Head of caudate nucleus (tissue), 42 donors: ENCODE results near the gene IFNL1.
"Not testable (repeated sequence)": the region's sequence is repeated elsewhere in the genome, so short reads cannot be mapped to it uniquely, and the experiment has no call there.

Experiments
- DNase-seq, 42 donors: peaks; one replicate each; pipeline versions ENCODE4 v3.0.0 to v3.0.0-alpha.2; 2020 to 2021; ENCODE audit warnings: mixed read lengths in 7 of 42
- intact Hi-C: fragments of 100-400 bp; cut with DNase I; formaldehyde crosslinking; loops from one replicate; pipeline ENCODE4 v1.15.0; 2022

The IFNL1 gene

DNA sequence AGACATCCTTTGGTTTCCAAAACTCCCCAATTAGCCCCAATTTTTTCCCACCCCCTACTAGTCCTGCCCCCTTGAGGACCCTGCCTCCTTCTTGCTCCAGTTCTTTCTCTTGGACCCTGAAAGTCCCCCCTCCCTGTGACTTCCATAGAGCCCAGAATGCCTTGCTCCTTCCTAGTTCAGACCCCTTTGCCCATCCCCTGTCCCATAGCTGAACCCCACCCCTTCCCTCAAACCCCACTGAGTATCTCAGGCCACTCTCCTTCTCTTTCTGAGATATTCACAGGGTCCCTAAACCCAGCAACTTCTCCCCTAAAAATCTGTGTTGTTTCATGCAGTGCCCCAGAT, 25.6 kb downstream of the IFNL1 start:
- DNase-seq, result no peak
- intact Hi-C loops, result no loop called here

DNA sequence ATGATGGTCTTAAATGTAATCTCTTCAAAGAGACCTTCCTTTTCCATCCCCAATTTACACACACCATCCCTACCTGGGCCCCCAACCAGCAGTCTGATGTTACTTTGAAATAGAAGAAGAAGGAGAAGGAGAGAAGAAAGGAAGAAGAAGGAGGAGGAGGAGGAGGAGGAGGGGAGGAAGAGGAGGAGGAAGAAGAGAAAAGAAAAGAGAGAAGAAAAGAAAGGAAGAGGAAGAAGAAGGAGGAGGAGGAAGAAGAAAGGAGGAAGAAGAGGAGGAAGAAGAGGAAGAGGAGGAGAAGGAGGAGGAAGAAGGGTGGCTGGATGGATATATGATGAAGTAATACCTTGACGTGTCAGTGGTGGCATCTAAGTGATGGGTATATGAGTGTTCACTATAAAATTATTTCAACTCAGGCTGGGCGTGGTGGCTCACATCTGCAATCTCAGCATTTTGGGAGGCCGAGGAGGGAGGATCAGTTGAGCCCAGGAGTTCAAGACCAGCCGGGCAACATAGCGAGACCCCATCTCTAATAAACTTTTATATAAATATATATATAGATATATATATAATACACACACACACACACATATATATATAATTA, 28.1 kb downstream of the IFNL1 start:
- intact Hi-C loops, result no loop called here
- no peak for DNase-seq

DNA sequence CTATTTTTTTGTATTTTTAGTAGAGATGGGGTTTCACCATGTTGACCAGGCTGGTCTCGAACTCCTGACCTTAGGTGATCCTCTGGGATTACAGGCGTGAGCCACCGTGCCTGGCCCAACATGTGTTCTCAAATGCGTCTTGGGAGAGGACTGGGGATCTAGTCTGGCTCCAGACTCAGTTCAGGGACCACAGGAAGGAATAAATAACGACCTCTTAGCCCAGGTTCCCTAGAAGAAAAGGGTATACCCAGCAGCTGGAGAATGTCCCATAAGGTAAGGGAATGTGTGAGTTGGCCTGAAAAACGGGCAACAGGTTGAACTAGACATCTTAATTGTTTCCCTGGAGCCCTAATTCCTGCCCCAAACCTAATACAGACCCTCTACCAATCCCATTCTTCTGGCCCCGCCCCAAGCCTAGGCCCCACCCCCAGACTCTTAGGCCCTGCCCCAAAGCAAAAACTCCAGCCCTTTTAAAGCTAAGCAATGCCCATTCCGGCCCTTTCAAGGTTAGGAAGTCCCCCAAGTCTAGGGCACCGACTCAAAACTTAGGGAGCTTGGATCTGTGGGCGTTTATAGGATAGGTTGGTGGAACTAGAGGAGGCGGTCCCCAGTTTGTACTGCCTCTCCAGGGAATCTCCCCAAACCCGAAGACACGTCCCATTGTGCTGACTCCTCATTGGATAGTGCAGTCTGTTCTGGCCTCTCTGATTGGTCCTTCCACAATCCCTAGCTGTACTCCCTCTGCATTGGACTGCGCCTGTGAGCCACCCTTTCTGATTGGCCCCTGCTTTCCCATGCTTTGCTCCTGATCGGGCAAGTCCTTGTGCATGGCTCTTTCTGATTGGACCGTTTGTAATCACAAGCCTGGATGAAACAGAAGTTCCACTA, 29.8 kb downstream of the IFNL1 start:
- intact Hi-C loops, result loop anchor here (5.0 kb wide), 3 partner anchors 204 to 364 kb away; no protein-coding TSS in a partner anchor
- DNase-seq, result no peak

DNA sequence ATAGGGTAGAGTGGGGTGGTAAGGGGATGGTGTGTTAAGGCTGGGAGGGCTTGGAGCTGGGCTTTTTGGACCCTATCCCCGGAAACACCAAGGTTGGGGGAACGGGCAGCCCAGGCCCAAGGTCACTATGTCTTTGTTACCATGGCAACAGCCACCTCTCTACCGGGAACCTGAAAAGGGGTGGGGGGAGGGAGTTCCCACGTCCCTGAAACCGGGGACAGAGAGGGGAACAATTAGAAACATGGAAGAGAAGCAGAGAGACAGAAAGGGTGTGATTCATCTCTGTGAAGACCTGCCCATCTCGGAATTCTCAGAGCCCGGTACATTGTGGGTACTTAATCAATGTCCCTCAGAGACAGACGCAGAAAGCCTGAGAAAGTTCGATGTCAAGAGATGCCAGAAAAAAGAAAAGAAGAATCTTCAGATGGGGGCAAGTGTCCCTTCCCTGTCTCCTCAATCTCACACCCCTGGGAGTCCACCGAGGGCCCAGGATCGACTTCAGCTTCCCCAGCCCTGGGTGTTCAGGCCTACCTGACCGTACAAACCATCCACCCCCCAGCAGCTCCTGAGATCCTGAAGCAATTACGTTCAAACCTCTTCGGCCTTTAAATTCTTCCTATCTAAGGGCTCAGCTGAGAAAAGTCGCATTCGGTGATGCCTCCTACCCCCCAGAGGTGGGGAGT, 31.3 kb downstream of the IFNL1 start:
- no peak for DNase-seq
- intact Hi-C loops, result loop anchor here (5.0 kb wide), 3 partner anchors 205 to 365 kb away; no protein-coding TSS in a partner anchor

DNA sequence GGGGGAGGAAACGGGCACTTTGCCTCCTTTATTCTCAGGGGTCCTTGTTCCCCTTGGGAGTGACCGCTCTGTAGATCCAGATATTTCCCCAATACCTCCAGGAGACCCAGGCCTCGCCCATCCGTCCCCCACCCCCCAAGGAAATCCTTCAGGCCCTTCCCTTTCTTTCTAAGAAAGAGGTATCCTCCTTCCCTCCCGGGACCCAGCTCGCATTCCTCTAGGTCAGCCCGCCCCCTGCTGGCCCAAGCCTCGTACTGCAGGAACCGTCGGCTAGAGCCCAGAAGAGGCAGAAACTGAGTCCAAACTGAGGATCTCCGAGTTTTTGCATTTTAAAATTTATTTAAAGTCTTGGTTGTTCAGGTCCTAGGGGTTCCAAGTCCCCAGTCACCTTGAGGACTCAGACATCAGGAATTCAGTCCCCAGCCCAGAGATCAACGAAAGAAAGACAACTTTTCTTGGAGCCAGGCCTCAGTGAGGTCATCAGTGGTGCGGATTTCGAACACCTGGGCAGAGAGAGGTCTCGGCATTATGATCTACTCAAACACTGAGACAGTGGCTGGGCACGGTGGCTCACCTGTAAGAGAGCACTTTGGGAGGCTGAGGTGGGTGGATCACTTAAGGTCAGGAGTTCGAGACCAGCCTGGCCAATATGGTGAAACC, 32.0 kb downstream of the IFNL1 start:
- peak; percentile 71 to 98 (median 93) for DNase-seq
- intact Hi-C loops, result loop anchor here (5.0 kb wide), 3 partner anchors 206 to 366 kb away; no protein-coding TSS in a partner anchor

DNA sequence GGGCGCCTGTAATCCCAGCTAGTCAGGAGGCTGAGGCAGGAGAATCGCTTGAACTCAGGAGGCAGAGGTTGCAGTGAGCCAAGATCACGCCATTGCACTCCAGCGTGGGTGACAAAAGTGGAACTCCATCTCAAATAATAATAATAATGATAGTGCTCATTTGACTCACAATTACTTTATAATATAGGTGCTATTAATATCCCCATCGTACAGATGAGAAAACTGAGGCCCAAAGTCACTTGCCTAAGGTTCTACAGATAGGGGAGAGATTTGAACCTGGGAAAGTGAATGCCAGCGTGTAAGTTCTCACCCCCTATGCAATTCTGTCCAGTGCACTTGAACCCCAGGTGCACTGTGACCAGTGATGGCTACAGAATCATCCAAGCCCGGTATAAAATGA, 33.7 kb downstream of the IFNL1 start:
- no peak for DNase-seq
- intact Hi-C loops, result loop anchor here (5.0 kb wide), 3 partner anchors 208 to 368 kb away; no protein-coding TSS in a partner anchor

DNA sequence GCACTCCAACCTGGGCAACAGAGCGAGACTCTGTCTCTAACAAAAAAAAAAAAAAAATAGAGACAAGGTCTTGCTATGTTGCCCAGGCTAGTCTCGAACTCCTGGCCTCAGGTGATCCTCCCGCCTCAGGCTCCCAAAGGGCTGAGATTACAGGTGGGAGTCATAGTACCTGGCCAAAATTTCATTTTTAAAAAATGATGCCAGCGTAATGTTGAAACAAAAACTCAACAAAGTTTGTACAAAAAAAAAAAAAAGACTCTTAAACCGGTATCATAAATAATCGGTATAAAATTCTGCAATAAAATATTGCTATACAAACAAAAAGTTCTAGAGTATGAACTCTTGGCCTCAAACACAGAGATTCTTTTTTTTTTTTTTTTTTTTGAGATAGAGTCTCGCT, 36.1 kb downstream of the IFNL1 start:
- intact Hi-C loops, result no loop called here
- DNase-seq, result no peak

DNA sequence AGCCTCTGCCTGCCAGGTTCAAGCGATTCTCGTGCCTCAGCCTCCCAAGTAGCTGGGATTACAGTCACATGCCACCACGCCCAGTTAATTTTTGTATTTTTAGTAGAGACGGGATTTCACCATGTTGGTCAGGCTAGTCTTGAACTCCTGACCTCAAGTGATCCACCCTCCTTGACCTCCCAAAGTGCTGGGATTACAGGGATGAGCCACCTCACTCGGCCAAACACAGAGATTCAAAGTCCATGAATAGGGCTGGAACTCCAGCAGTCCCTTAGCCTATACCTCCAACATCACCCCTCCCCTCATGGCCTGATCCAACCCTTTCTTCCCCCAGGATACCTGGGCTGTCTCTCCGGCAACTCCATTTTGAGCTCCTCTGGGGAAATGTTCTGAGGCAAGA, 36.5 kb downstream of the IFNL1 start:
- DNase-seq, intact Hi-C loops: not testable (repeated sequence)

DNA sequence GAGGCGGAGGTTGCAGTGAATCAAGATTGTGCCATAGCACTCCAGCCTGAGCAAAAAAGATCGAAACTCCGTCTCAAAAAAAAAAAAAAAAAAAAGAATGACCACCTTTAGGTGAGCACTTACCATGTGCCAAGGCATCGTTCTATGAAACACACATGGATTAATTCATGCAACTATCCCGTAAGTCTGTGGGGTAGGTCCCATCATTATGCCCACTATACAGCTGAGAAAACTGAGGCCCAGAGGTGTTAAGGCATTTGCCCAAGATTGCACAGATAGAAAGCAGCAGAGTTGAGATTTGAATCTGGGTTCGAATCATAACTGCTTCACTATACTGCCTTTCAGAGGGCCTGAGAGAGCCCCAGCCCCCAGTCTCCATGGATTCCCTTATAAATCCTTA, 37.3 kb downstream of the IFNL1 start:
- DNase-seq, result no peak
- intact Hi-C loops, result no loop called here

DNA sequence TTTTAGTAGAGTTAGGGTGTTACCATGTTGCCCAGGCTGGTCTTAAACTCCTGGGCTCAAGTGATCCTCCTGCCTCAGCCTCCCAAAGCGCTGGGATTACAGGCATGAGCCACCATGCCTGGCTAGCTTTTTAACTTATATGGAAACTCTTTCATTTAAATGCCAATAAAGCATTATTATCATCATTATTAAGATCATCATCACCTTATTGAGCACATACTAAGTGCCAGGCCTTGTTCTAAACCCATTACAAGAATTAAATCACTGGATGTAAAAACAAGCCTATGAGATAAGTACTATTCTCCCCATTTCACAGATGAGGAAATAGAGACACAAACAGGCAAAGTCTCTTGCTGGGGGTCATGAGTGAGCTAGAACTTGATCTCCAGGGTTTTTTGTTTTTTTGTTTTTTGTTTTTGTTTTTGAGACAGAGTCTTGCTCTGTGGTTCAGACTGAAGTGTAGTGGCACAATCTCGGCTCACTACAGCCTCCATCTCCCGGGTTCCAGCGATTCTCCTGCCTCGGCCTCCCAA, 38.3 kb downstream of the IFNL1 start:
- DNase-seq, result no peak
- intact Hi-C loops, result no loop called here

DNA sequence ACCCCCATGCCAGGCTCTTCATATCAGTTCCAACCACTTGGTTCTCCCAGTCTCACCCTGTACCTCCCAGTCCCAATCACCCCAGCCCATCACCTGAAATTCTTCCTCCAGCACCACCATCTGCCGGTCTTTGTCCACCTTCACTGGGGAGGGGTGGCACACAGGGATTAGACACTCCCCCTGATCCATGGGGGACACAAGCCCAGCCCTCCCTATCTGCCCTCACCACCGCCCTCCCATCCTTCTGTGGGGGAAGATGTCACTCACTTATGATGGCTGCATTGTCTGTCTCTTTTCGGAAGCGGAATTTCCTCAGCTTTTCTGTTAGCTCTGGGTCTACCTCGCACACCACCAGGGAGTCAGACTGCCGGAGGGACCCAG, 39.0 kb downstream of the IFNL1 start:
- no peak for DNase-seq
- intact Hi-C loops, result no loop called here

DNA sequence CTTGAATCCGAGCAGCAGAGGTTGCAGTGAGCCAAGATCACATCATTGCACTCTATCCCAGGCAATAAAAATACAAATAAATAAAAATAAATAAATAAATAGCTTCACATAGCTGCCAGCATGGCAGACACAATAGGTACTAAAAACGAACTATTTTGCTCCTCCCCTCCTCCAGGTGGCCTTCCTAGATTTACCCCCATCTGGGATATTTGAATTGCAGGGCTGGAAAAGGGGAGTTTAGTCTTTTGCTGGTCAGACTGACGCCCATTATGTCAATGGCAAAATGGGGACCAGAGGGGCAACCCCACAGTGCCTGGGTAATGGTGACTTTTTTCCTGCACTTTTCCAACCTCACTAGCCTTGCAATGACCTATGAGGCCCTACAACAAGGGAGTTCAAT, 40.3 kb downstream of the IFNL1 start:
- no peak for DNase-seq
- intact Hi-C loops, result no loop called here

DNA sequence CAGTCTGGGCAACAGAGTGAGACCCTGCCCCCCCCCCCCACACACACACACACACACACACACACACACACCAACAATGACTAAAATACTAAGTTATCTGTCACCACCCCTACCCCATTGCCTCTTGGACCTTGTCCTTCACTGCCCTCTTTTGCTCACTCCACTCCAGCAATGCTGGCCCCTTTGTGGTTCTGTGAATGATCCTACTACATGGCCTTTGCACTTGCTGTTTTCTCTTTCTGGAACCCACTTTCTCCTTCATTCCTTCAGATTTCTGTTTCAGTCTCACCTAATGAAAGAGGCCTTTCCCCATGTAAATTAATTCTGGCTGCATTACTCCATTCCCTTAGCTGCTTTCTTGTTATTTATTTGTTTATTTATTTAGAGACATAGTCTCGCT, 43.5 kb downstream of the IFNL1 start:
- intact Hi-C loops, result loop anchor here (10.0 kb wide), 1 partner anchor 55 kb away; the partner anchor contains the start of genes MED29 and PAF1
- no peak for DNase-seq

DNA sequence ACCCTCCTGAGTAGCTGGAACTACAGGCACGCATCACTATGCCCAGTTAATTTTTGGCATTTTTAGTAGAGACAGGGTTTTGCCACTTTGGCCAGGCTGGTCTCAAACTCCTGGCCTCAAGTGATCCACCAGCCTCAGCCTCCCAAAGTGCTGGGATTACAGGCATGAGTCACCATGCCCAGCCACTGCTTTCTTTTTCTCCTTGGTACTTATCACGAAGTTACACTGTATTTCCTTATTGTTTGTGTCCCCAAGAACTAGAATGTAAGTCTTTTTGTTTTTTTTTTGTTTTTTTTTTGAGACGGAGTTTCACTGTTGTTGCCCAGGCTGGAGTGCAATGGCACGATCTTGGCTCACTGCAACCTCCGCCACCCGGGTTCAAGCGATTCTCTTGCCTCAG, 43.9 kb downstream of the IFNL1 start:
- intact Hi-C loops, result loop anchor here (10.0 kb wide), 1 partner anchor 55 kb away; the partner anchor contains the start of genes MED29 and PAF1
- not testable (repeated sequence) for DNase-seq

DNA sequence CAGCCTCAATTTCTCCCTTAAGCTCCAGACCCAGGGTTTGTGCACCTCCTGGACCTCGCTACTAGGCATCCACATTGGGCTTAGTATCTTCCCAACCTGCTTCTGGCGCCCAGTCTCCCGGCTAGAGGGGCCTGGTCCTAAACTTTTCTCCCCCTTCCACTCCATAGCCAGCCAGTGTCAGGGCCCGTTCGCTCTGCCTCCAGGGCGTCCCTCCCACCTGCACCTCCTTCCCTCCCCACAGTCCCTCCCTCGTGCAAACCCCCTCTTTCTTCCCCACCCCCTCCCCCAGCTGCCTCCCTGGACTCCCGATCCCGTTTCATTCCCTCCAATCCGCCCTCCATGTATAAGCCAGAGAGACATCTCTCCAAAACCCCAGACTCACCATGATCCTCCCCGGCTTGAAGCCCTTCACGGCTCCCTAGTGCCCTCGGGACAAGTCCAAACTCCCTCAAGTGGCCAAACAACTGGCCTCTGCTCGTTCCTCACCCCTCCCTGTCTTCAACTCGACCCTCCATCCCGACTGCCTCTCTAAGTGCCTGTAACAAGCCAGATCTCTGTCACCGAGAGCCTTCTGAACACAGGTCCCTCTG, 45.0 kb downstream of the IFNL1 start:
- intact Hi-C loops, result loop anchor here (10.0 kb wide), 1 partner anchor 54 kb away; the partner anchor contains the start of genes MED29 and PAF1
- peak in 26 of 42 donors; percentile 8 to 54 (median 31) for DNase-seq

DNA sequence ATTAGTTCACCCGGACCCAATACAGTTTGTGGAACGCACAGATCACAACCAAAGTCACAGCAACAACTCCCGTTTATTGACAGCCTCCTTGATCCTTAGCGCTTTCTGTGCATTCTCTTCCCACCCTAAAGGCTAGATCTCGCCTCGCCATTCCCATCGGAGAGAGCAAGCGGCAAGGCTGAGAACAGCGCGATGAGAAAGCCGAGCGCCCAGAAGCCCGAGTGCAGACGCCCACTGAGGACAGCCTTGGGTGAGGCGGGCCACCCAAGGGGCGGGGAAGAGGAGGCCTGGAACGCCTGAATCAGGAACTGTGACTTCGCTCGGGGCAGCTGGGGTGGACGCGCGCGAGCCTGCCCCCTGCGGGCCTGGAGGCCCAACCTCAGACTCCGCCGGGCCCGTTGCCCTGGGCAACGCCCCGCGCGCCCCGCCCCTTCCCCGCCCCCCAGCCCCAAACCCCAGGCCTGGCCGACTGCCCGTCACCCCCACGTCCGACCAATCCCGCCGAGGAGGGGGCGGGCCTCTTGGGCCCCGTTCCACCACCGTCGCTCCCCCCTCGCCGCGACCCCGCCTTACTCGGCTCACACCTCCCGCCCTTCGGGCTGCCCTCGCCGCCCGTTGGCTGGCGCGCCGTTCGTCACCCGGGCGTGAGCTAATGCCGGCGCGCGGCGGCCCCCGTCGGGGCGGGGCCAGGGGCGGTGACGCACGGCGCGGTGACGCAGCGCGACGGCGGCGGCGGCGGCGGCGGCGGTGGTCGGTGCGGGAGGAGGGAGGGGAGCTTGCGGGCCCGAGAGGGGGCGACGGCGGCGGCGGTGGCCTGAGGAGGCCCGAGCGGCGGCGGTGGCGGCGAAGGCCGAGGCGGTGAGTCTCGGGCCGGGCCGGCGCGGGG, 45.8 kb downstream of the IFNL1 start, which contains the start of gene SAMD4B:
Gene SAMD4B, plus strand, starts transcription at position 703 of the 886 bp plus-strand sequence. CDS start 14,473 bp downstream, outside the sequence.
- peak; percentile 96 to 100 (median 100) for DNase-seq
- intact Hi-C loops, result loop anchor here (10.0 kb wide), 1 partner anchor 53 kb away; the partner anchor contains the start of genes MED29 and PAF1

DNA sequence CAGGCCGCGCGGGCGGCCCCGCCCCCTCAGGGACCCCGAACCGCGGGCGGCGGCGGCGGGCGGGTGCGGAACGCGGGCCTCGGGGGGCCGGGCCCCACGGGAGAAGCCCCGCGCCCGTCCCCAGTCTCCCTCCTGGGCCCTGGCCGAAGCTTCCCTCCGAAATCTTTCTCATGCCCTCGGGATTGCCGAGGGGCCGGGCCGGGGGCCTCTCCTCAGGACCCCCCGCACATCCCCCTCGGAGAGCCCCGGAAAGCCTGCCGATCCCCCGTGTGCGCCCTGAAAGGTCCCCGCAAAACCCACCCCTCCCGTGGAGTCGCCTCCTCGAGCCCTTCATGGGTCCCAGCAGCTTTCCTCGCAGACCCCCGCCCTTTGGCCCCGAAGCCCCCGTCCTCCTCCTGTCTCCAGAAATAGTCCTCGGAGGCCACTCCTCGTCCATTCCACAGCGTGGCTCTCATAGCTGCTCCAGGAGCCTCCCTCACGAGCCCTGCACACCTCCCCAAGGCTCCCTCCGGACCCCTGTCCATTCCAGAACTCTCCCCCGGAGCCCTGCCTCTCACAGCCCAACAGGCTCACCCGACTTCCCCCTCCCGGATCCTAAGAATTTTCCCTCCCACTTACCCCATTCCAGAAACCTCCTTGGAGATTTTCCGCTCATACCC, 46.6 kb downstream of the IFNL1 start:
- intact Hi-C loops, result loop anchor here (10.0 kb wide), 1 partner anchor 52 kb away; the partner anchor contains the start of genes MED29 and PAF1
- DNase-seq, result peak in 3 of 42 donors; percentile 10 to 20 (median 19)
